H4 (cell line): ENCODE data around the gene NDUFA11. TPM values are rescaled to one million over a fixed set of nuclear protein-coding genes. Genes with fewer than 3 reads are reported as not detected.
"Not testable (repeated sequence)": the region's sequence is repeated elsewhere in the genome, so short reads cannot be mapped to it uniquely, and the experiment has no call there.

ENCODE experiments used
- DNase-seq: peaks from one replicate; pipeline ENCODE4 v3.0.0-alpha.2; 2015; ENCODE audit warnings: low spot score
- total RNA-seq: library from RNA; depleted of rRNA; stranded (reverse); fragments of >200 nt; shearing (Covaris generic); gene quantifications from 2 replicates; pipeline ENCODE4 v1.2.3, GENCODE V29; 2014

NDUFA11 gene
- total RNA-seq, 1 experiment from 2014 or later: 281 TPM

DNA sequence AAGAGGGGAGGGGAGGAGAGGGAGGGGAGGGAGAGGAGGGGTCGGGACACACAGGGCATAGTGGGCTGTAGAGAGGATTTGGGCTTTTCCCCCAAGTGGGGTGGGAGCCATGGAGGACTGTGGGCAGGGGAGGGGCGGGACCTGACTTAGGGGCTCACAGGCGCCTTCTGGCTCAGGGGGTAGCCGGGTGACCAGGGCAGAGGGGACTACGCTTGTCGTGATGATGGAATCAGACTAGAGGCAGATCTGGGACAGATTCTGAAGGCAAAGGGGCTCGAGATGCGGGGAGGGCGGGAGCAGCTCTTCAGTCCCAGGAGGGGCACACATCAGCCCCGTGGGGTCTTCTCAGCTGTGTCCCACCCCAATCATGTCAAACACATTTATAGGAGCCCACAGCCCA lies 13.5 kb downstream of the NDUFA11 start:
- no peak for DNase-seq

DNA sequence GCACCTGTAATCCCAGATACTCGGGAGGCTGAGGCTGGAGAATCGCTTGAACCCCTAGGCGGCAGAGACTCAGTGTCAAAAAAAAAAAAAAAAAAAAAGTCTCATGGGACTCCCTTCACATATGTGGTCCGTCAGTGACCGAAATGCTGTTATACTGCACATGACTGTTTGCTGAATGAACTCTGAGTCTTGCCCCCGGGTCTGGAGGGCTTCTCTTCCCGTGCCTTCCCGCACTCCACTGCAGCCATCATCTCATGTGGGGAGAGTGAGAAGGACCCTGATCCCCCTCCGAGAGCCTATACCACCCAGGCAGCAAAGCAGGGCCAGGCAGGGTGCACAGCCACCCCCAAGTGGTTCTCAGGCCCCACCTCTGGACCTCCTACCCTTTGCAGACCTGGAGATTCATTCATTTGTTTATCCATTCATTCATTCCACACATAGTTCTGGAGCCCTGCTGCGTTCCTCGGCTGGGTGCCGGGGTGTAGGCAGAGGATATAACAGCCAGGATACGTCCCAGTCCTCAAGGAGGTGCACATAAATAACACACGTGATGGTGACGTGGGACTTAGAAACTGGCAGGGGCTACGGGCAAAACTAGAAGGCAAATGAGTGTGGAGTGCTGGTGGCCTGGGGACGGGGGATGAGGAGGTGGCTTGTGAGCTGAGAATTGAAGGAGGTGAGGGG lies 14.2 kb downstream of the NDUFA11 start:
- no peak for DNase-seq

- not testable (repeated sequence) for DNase-seq
These were observed 19.4 kb downstream of the NDUFA11 start for GRCh38 chr19:5884065-5884811.

GRCh38 chr19:5883157-5883873 lies 20.3 kb downstream of the NDUFA11 start:
- peak; percentile 82 for DNase-seq

DNA sequence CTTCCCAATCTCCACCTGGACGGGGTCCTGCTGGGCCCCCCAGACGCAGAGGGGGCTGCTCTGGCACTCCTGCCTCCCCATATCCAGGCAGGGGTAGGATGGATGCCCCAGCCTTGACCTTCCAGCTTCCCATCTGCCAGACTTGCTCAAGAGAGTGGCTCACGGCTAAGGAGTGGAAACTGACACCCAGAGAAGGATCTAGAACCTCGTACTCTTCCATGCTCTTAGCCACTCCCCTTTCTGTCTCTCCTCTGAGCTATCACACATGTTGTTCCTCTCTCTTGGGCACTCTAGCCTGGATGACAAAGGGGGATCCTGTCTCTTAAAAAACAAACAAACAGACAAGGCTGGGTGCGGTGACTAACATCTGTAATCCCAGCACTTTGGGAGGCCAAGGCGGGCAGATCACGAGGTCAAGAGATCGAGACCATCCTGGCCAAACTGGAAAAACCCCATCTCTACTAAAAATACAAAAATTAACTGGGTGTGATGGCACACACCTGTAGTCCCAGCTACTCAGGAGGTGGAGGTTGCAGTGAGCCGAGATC lies 21.1 kb downstream of the NDUFA11 start:
- no peak for DNase-seq

GRCh38 chr19:5881543-5882299 lies 21.9 kb downstream of the NDUFA11 start:
- no peak for DNase-seq

- peak; percentile 54 for DNase-seq
These were observed 22.9 kb downstream of the NDUFA11 start for GRCh38 chr19:5880604-5881078.

DNA sequence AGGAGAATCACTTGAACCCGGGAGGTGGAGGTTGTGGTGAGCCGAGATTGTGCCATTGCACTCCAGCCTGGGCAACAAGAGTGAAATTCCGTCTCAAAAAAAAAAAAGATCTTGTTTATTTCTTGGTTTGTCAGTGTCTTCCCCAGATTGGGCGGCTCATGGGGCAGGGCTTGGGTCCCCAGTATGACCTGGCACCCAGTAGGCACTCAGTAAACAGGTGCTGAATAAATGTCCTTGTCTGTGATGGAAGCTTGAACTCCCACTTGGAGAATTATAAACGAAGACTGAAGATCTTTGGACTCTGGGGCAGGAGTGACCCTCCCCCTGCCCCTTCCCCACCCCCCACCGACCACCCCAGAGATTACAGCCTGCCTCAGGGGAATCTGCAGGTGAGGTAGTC lies 23.4 kb downstream of the NDUFA11 start:
- no peak for DNase-seq

- no peak for DNase-seq
These were observed 25.7 kb downstream of the NDUFA11 start for GRCh38 chr19:5877882-5878281.

GRCh38 chr19:5877427-5877826 lies 26.2 kb downstream of the NDUFA11 start:
- DNase-seq: no peak

DNA sequence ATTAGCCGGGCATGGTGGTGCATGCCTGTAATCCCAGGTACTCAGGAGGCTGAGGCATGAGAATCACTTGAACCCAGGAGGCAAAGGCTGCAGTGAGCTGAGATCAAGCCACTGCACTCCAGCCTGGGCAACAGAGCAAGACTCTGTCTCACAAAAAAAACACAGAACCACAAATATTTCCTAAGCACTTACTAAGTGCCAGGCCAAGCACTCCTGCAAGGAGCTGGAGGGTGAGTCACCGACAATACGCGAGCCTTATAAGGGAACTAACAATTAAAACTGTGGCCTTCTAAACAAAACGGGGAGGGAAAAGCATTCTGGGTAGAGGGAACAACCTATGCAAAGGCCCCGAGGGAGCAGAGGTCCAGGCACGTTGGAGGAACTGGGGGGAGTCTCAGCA lies 29.1 kb downstream of the NDUFA11 start:
- peak; percentile 72 for DNase-seq

DNA sequence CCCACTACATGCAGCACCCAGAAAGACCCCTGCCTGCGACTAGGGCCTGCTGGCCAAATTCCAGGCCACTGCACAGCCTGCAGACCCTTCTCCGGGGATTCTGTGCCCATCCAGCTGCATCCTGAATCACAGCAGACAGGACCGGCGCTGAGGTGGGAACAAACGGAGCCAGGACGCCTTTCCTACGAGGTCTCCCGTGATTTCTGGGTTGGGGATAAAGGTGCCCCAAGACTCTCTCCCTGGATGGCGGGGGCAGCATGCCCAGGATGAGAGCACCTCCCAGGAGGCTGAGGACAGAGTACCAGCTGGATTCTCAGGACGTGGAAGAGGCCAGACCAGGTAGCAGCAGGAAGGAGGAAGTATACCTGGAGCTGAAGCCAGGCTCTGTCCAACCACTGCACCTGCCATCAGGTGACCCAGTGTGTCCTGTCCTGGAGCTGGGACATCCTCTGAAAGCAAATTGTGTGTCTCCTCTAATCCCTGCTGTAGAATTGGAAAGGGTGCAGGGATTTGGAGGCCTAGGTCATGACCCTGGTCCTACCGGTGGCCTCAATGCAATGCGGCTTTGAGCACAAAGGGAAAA lies 29.9 kb downstream of the NDUFA11 start:
- DNase-seq: no peak

GRCh38 chr19:5870986-5871394 lies 32.6 kb downstream of the NDUFA11 start:
- DNase-seq: no peak

DNA sequence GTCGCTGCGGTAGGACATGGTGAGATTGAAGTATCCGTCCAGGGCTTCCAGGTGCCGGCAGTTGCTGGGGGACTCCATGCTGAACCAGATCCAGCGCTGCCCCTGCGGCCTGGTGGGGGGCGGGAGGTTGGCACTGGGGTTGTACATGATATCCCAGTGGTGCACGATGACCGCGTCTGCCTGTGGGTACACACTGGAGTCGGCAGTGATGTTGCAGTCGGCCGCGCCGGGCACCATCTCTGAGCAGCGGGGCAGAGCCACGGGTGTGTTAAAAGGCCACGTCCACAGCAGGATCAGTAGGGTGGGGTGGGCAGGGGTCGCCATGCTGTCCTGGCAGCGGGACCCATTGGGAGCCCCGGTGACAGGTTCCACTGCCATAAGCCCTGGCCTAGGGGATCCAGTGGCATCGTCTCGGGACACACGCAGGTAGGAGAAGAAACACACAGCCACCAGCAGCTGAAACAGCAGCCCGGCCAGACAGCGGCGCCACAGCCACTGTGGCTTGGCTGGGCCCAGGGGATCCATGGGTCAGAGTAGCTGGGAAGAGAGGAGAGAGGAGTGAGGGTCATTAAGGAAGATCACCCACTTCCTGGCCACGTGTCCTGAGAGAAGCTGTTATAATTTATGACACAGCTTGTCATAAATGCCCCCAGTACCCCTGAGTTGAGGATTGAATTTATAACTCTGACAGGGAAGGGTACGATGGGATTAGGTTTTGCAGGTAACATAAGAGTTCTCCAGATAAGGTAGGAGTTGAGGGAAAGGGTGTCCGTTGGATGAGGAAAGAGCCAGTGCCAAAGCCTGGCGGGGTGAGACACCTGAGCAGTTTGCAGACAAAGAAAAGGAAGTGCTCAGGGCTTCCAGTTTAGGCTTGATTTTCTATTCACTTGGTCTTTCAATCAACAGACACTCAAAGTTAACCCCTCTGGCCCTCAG lies 36.1 kb downstream of the NDUFA11 start:
- no peak for DNase-seq

GRCh38 chr19:5865772-5866171 lies 37.8 kb downstream of the NDUFA11 start:
- DNase-seq: no peak

- DNase-seq: no peak
These were observed 38.7 kb downstream of the NDUFA11 start for GRCh38 chr19:5864725-5865486.

- DNase-seq: no peak
These were observed 39.4 kb downstream of the NDUFA11 start for GRCh38 chr19:5864013-5864720.

- DNase-seq: no peak
These were observed 40.4 kb downstream of the NDUFA11 start for GRCh38 chr19:5863030-5863665.
